PC-3 (cell line): Measurements from ENCODE around the gene SIPA1L2.

Experiments used
- CTCF ChIP-seq: fragments of 300-600 bp; sonication (generic); conservative IDR thresholded peaks from 2 replicates; pipeline ENCODE4 v1.5.1; 2017; ENCODE audit warnings: antibody characterized with exemption, low read depth, mild to moderate bottlenecking, low read length
- EZH2 ChIP-seq: fragments of 300-600 bp; sonication (generic); IDR thresholded peaks from one replicate; pipeline ENCODE4 v1.6.1; 2017; ENCODE audit warnings: antibody characterized with exemption, mild to moderate bottlenecking, low read length; ENCODE audit not compliant: unreplicated experiment
- EZH2phosphoT487 ChIP-seq: fragments of 300-600 bp; sonication (generic); IDR thresholded peaks from 2 replicates; pipeline ENCODE4 v1.6.1; 2018; ENCODE audit warnings: mild to moderate bottlenecking, antibody characterized with exemption, low read length, borderline replicate concordance

- TF ChIP-seq EZH2 (no peak), CTCF (peak; percentile 94), EZH2phosphoT487 (no peak)
Observed at GRCh38 chr1:232635778-232636356, 5.9 kb upstream of the SIPA1L2 start.
